LNCAP (cell line): Measurements from ENCODE around the gene ARSJ.

Experiments
- TF ChIP-seq, protein P1 (sequence below): fragments of 450-650 bp; IDR thresholded peaks from 2 replicates; pipeline ENCODE4 v1.5.1; 2017; ENCODE audit warnings: mild to moderate bottlenecking

ARSJ gene

DNA sequence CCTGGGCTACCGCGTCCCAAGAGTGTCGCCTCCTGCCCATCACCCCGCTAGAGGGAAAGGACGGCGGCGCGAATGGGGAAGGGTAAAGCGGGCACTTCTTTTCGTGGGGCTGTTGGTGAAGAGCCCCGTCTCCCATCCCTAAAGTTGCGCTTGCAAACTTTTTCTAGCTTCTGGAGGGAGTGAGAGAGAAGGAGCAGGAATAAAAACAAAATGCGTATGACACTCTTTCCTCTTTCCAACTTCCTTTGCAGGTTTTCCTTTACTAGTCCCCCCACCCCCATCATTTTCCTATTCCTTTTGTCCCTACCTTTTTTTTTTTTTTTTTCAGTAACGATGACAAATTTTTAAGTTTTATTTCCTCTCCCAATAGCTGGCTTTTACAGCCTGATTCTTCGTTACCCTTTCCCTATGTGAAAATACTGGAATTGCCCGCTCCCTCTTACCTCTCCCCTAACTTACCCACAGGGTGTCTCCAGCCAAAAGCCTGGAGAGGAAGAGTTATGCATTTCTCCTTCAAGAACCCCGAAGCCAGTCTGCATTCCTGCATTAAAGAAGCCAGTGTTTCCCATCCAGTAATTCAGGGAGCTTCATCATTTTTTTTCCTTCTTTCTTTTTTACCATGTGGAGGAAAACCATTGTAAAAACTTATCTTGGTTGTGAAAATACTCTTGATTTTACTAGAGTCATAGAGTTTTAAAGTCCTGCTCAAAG is 613 bp upstream of the ARSJ start:
- TF ChIP-seq, protein P1, sequence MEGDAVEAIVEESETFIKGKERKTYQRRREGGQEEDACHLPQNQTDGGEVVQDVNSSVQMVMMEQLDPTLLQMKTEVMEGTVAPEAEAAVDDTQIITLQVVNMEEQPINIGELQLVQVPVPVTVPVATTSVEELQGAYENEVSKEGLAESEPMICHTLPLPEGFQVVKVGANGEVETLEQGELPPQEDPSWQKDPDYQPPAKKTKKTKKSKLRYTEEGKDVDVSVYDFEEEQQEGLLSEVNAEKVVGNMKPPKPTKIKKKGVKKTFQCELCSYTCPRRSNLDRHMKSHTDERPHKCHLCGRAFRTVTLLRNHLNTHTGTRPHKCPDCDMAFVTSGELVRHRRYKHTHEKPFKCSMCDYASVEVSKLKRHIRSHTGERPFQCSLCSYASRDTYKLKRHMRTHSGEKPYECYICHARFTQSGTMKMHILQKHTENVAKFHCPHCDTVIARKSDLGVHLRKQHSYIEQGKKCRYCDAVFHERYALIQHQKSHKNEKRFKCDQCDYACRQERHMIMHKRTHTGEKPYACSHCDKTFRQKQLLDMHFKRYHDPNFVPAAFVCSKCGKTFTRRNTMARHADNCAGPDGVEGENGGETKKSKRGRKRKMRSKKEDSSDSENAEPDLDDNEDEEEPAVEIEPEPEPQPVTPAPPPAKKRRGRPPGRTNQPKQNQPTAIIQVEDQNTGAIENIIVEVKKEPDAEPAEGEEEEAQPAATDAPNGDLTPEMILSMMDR, result no peak

DNA sequence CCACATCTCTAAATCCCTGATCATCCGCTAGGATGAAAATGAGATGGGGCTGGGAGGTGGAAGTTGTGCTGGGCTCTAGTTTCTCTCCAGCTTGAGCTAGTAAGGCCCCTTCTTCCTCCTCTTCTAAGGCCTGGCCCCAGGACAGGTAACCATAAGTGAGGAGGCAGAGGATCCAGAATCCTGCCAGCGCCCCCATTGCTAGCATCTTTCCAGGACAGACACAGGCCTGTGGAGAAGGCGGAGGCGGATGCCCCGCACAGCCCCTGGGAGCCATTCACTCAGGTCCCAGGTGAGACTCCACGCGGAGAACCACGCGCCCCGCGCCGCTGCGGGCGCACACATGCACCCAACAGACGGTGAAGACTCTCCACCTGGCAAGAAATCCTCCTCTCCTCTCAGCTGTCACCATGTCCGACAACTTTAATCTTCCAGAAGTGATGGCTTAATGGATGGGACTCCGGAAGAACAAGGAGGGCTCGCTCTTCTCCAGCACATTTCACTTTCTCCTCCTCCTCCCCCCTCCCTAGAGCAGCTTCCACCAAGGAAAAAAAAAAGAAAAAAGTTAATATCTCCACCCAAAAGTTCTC is 793 bp downstream of the ARSJ start:
- TF ChIP-seq, protein P1, result no peak

DNA sequence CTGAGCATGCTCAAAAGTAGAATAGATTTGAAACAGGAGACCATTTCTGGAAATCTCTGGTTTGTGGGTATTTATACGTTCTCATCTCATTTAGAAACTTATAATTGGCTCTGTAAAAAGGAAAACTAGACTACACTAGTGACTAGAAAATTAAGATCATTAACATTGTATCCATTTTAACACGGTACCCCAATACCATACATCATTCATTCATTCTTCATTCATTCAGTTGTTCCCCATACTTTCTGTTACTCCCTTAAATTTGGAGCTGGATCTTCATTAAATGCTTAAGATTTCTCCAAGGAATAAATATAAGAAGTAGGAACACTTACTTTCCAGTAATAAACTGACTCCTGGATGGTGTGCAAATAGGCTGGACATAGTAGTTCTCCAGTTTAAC is 1.3 kb downstream of the ARSJ start:
- TF ChIP-seq, protein P1, result no peak

DNA sequence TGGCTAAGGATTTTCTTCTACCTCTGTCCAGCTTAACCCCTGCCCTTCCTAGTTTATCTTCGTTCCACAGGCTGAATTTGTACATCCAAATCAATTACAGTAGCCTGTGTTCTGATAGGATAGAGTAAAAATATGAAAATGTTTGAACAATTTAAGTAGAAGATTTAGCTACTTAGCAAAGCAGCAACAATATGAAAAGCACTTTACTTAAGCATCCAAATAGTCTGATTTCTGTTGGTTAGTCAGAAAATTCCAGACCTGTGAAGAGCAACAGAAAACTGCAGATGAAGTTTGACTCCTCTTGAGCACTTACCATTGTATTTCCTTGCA is 2.0 kb downstream of the ARSJ start:
- TF ChIP-seq, protein P1, result no peak

DNA sequence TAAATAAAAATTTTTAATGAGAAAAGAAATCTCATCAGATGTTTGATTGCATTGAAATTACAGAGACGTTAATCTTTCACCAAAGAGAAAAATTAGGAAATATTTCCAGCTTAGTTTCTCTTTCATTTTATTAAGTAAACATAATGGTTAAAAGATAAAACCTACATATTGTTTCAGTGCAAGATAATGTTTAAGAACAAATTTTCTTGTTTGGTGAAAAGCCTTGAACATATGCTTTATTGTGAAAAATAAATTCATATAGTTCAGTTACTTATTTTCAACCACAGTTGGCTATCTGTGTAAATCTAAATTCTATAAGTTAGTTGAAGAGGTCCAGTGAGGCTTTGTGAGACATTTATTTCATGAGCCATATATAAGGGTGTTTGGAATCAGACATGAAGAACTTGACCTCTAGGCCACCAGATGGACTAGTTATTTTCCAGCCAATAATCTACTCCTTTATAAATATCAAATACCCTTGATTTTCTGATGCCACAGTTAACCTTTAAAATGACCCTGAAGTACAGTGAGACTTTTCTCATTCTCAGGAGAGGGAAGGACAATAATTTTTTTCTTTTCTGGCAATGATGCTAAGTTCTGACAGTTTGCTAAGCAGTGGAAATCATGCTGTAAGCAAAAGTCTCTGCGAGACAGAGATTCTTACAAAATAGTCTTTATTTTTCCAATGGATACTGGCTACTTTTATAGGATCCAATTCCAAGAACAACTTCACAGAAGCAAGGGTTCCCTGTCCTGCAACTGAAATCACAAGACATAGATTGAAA is 2.5 kb downstream of the ARSJ start:
- TF ChIP-seq, protein P1, result no peak

DNA sequence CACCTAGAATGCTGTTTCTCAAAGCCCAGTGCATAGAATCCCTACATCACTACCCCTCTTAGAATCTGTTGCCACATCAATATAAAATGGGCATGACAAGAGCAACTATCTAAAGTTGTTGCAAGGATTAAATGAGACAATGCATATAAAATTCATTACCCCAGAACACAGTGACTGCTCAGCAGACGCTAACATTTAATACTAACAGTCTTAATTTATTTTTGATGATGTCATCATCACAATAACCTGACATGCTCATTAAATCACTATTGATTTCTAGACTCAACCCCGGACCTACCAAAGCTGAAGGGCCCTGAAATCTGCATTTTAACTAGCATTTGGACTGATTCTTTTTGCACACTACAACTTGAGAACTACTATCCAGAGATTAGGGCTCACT is 3.9 kb downstream of the ARSJ start:
- TF ChIP-seq, protein P1, result no peak

DNA sequence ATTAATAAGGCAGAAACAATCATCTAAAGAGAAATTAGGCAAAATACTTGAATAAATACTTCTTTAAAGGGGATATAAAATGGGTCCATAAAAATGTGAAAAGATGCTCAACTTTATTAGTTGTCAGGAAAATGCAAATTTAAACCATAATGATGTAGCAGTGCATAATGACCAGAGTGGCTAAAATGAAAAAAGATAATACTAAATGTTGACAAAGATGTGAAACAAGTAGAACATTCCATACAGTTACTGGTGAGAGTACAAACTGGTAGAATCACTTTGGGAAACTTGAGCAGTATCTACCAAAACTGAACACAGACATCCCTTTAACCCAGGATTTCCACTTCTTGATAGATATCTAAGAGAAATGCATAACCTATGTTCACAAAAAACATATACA is 5.0 kb downstream of the ARSJ start:
- TF ChIP-seq, protein P1, result no peak
